HCT116 (cell line): Measurements from ENCODE around the gene CPNE4. TPM values are rescaled to one million over a fixed set of nuclear protein-coding genes. Genes with fewer than 3 reads are reported as not detected.

Experiments
- ATAC-seq: fragments of 200-7000 bp; cut with Tn5 transposase; 2 replicates; pipeline ENCODE4 v1.9.1; 2020; ENCODE audit warnings: mild to moderate bottlenecking, moderate library complexity
- BruUV-seq: library from RNA; stranded (reverse); fragments of 400-500 nt; replicated peaks from 2 replicates; lab custom pipeline; 2021; lab: Mats Ljungman, UMichigan
- CTCF ChIA-PET: fragments of 300-600 bp; sonication (Branson Sonifier 250); formaldehyde crosslinking; loops from one replicate; lab custom pipeline; 2021; ENCODE audit warnings: antibody characterized with exemption; lab: Charles Lee
- POLR2A ChIA-PET: fragments of 300-600, 350-600 bp; sonication (Branson Sonifier 250); formaldehyde crosslinking; loops from one replicate; lab custom pipeline; 2021; ENCODE audit warnings: antibody characterized with exemption; lab: Charles Lee
- RAD21 ChIA-PET, 2 experiments: fragments of 300-600 bp; sonication (Branson Sonifier 250); formaldehyde crosslinking; loops; one replicate each; lab custom pipeline; 2023; ENCODE audit warnings: low total read pairs in 2 of 2; ENCODE audit not compliant: uncharacterized antibody in 2 of 2, unreplicated experiment in 2 of 2, low non-redundant PET in 1 of 2; lab: Charles Lee
- DNase-seq: peaks from one replicate; pipeline ENCODE4 v3.0.0-alpha.2; 2010; ENCODE audit warnings: low read depth, low spot score
- H2AFZ ChIP-seq: fragments of 200-600 bp; shearing (Covaris generic), sonication (generic); 2 replicates; pipeline ENCODE4 v1.6.1; 2017; ENCODE audit warnings: low read depth, mixed run types, mixed read lengths, antibody characterized with exemption, low read length; ENCODE audit not compliant: poor library complexity, severe bottlenecking
- H3K27ac ChIP-seq: 2 replicates; pipeline ENCODE4 v1.5.1; 2012; ENCODE audit warnings: low read depth, low read length
- H3K27me3 ChIP-seq: fragments of 200-600 bp; sonication (generic); 2 replicates; pipeline ENCODE4 v1.6.1; 2016; ENCODE audit warnings: mixed run types, low read length, mixed read lengths; ENCODE audit not compliant: insufficient read depth
- H3K36me3 ChIP-seq, 2 experiments: fragments of 200-500 bp in 1 of 2; fragments of 200-600 bp in 1 of 2; sonication (Bioruptor generic) in 1 of 2; sonication (generic) in 1 of 2; 2 replicates each; pipeline versions ENCODE4 v1.5.1 to v1.6.1; 2014 to 2016; ENCODE audit warnings: low read length in 2 of 2, inconsistent platforms in 1 of 2, mixed read lengths in 1 of 2, mixed run types in 1 of 2; ENCODE audit not compliant: insufficient read depth in 2 of 2, control insufficient read depth in 1 of 2
- H3K4me1 ChIP-seq, 2 experiments: fragments of 200-600 bp in 1 of 2; sonication (generic) in 1 of 2; 2 replicates each; pipeline versions ENCODE4 v1.5.1 to v1.6.1; 2012 to 2017; ENCODE audit warnings: low read length in 2 of 2, inconsistent platforms in 1 of 2, mild to moderate bottlenecking in 1 of 2, mixed read lengths in 1 of 2, mixed run types in 1 of 2, moderate library complexity in 1 of 2; ENCODE audit not compliant: insufficient read depth in 2 of 2, control insufficient read depth in 1 of 2
- H3K4me2 ChIP-seq: fragments of 200-600 bp; sonication (generic); 2 replicates; pipeline ENCODE4 v1.6.1; 2017; ENCODE audit warnings: mixed run types, low read length, mixed read lengths
- H3K4me3 ChIP-seq, 2 experiments: fragments of 200-600 bp in 1 of 2; sonication (generic) in 1 of 2; replicated peaks in 1 of 2; 2 replicates each; pipeline ENCODE4 v1.5.1; 2011 to 2016; ENCODE audit warnings: low read length in 2 of 2, control low read depth in 1 of 2, low read depth in 1 of 2, mild to moderate bottlenecking in 1 of 2, mixed read lengths in 1 of 2, mixed run types in 1 of 2
- H3K79me2 ChIP-seq: fragments of 200-600 bp; sonication (generic); 2 replicates; pipeline ENCODE4 v1.6.1; 2017; ENCODE audit warnings: mild to moderate bottlenecking, mixed run types, low read length, moderate library complexity, mixed read lengths; ENCODE audit not compliant: insufficient read depth
- H3K9ac ChIP-seq: fragments of 200-600 bp; sonication (generic); 2 replicates; pipeline ENCODE4 v1.6.1; 2016; ENCODE audit warnings: low read length, mixed read lengths
- H3K9me2 ChIP-seq: fragments of 200-600 bp; sonication (generic), shearing (Covaris generic); 2 replicates; pipeline ENCODE4 v1.6.1; 2017; ENCODE audit warnings: mixed run types, mild to moderate bottlenecking, moderate library complexity; ENCODE audit not compliant: insufficient read depth
- H3K9me3 ChIP-seq, 2 experiments: fragments of 200-500 bp in 1 of 2; fragments of 200-600 bp in 1 of 2; sonication (Bioruptor generic) in 1 of 2; sonication (generic) in 1 of 2; 2 replicates each; pipeline ENCODE4 v1.6.1; 2014 to 2017; ENCODE audit warnings: low read length in 2 of 2, mixed read lengths in 2 of 2, inconsistent platforms in 1 of 2, low read depth in 1 of 2, mild to moderate bottlenecking in 1 of 2, mixed run types in 1 of 2, moderate library complexity in 1 of 2; ENCODE audit not compliant: control insufficient read depth in 1 of 2, insufficient read depth in 1 of 2
- H4K20me1 ChIP-seq: fragments of 200-600 bp; sonication (generic), shearing (Covaris generic); 2 replicates; pipeline ENCODE4 v1.6.1; 2017; ENCODE audit warnings: mixed run types, mild to moderate bottlenecking, moderate library complexity; ENCODE audit not compliant: insufficient read depth
- CEBPB ChIP-seq: IDR thresholded peaks from 2 replicates; pipeline ENCODE4 v1.6.1; 2012; ENCODE audit warnings: low read depth
- EGR1 ChIP-seq: IDR thresholded peaks from 2 replicates; pipeline ENCODE4 v1.6.1; 2012; ENCODE audit warnings: low read depth
- ELF1 ChIP-seq: IDR thresholded peaks from 2 replicates; pipeline ENCODE4 v1.6.1; 2012; ENCODE audit warnings: low read depth, borderline replicate concordance
- EZH2 ChIP-seq: fragments of 200-600 bp; sonication (generic); IDR thresholded peaks from 2 replicates; pipeline ENCODE4 v1.6.1; 2017; ENCODE audit warnings: antibody characterized with exemption, mixed run types
- EZH2phosphoT487 ChIP-seq: fragments of 200-600 bp; IDR thresholded peaks from 2 replicates; pipeline ENCODE4 v1.6.1; 2018; ENCODE audit warnings: antibody characterized with exemption, borderline replicate concordance
- FOSL1 ChIP-seq: IDR thresholded peaks from 2 replicates; pipeline ENCODE4 v1.6.1; 2012; ENCODE audit warnings: low read depth
- JUND ChIP-seq: IDR thresholded peaks from 2 replicates; pipeline ENCODE4 v1.6.1; 2012
- POLR2A ChIP-seq: IDR thresholded peaks from 2 replicates; pipeline ENCODE4 v1.7.0; 2011; ENCODE audit warnings: borderline replicate concordance; ENCODE audit not compliant: insufficient read depth, insufficient read length; ENCODE audit errors: extremely low read depth
- RAD21 ChIP-seq: IDR thresholded peaks from 2 replicates; pipeline ENCODE4 v1.6.1; 2012; ENCODE audit warnings: low read depth, mild to moderate bottlenecking
- SIN3A ChIP-seq: IDR thresholded peaks from 2 replicates; pipeline ENCODE4 v1.6.1; 2012; ENCODE audit warnings: low read depth
- SP1 ChIP-seq: IDR thresholded peaks from 2 replicates; pipeline ENCODE4 v1.6.1; 2012; ENCODE audit warnings: low read depth
- SRF ChIP-seq: IDR thresholded peaks from 2 replicates; pipeline ENCODE4 v1.6.1; 2012; ENCODE audit warnings: low read depth
- TCF7L2 ChIP-seq: IDR thresholded peaks from 2 replicates; pipeline ENCODE4 v1.7.0; 2011; ENCODE audit warnings: borderline replicate concordance, inconsistent platforms; ENCODE audit not compliant: insufficient read depth, insufficient read length; ENCODE audit errors: extremely low read depth
- ZFX ChIP-seq: fragments of 450-650 bp; IDR thresholded peaks from 2 replicates; pipeline ENCODE4 v1.6.1; 2017
- ZNF274 ChIP-seq: fragments of 200-500 bp; sonication (Bioruptor generic); IDR thresholded peaks from 2 replicates; pipeline ENCODE4 v1.6.1; 2014; ENCODE audit warnings: mild to moderate bottlenecking, low read depth, low read length, inconsistent platforms
- intact Hi-C: fragments of 100-400 bp; cut with micrococcal nuclease; formaldehyde crosslinking; loops from 2 replicates; pipeline ENCODE4 v1.10.0; 2022
- total RNA-seq: library from RNA; stranded (reverse); gene quantifications from one replicate; pipeline ENCODE4 v1.2.1, GENCODE V29; 2021; ENCODE audit not compliant: unreplicated experiment
- TF ChIP-seq, protein P1 (sequence below): IDR thresholded peaks from 2 replicates; pipeline ENCODE4 v1.6.1; 2012
- TF ChIP-seq, protein P2 (sequence below): IDR thresholded peaks from 2 replicates; pipeline ENCODE4 v1.6.1; 2012; ENCODE audit warnings: low read depth

CPNE4 gene
- total RNA-seq, 1 experiment from 2014 or later, result not detected

DNA sequence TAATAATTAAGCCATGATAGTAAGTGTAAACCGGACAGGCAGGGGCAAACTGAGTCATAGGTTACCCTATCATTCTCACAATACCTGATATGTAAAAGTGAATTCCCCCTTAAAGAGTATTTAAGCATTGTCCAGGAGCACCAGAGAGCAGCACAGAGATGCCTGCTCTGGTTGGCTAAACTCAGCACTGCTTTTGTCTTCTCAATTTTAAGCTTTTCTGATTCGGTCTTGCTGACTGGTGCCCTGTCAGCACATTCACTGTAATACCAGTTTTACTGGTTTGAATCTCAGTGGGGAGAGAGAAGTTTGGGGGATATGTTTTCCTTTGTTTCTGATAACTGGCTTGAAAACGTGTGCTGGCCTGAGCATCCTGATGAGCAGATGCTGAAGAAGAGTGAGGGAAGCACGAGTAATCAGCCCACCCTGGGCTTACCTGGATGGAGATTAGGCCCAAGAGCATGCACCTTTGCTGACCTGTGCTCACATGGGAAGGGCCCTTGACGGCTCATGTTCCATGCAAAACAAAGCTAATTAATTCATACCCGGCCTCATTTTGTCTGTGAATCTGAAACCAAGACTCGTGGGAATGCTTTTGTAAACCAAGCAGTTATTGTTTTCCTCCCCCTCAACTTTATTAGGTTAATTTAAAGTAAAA is 323.6 kb downstream of the CPNE4 start:
- H3K9me2 ChIP-seq, result no peaks in the 10 kb centered on the region
- no peak overlapping the region for H2AFZ ChIP-seq
- no peak overlapping the region for H3K27ac ChIP-seq
- TF ChIP-seq TCF7L2, result no peak
- TF ChIP-seq SP1, result no peak
- no peak for TF ChIP-seq SRF
- no peak for TF ChIP-seq EZH2
- TF ChIP-seq ZNF274, result no peak
- TF ChIP-seq, protein P1, sequence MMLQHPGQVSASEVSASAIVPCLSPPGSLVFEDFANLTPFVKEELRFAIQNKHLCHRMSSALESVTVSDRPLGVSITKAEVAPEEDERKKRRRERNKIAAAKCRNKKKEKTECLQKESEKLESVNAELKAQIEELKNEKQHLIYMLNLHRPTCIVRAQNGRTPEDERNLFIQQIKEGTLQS, result no peak
- no peak for TF ChIP-seq CEBPB
- TF ChIP-seq EGR1, result no peak
- TF ChIP-seq POLR2A, result no peak
- TF ChIP-seq ELF1, result no peak
- TF ChIP-seq JUND, result no peak
- no peak for TF ChIP-seq EZH2phosphoT487
- TF ChIP-seq, all 23 proteins: peak for 0
- Histone ChIP-seq H3K27me3 (peaks cover 31% of the 10 kb centered on the region; the same call in 1 of the 2 replicates), H3K4me1 (no peaks in the 10 kb centered on the region), H3K79me2 (no peaks in the 10 kb centered on the region), H3K4me3 (no peak overlapping the region), H3K9me3 (no peaks in the 10 kb centered on the region), H3K4me2 (no peak overlapping the region), H3K36me3 (no peaks in the 10 kb centered on the region), H3K9ac (no peak overlapping the region), H4K20me1 (no peaks in the 10 kb centered on the region)
- ChIA-PET CTCF (no interaction called here), POLR2A (no interaction called here), RAD21 (no interaction called here)
- no TSS peak for BruUV-seq
- ATAC-seq (no peak), DNase-seq (no peak)
- intact Hi-C loops, result no loop called here

DNA sequence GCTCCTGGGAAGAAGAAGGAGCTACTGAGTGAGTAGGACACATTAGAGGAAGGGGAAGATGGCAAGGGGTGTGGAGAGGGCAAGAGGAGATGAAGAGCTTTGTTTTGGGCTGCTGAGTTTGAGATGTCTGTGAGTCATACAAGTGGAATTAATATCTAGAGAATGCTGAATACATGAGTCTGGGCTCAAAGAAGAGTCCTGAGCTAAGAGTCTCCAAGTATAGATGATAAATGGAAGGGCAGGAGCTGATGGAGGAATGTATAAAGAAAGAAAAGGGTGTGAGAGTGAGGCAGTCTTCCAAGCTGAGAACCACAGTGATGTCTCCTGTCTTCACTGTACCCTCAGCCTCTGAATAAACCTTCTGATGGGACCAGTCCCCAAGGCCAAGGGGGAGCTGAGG is 326.6 kb downstream of the CPNE4 start:
- no peak overlapping the region for H3K27ac ChIP-seq
- no peaks in the 10 kb centered on the region for H3K9me2 ChIP-seq
- POLR2A ChIA-PET, result no interaction called here
- H3K27me3 ChIP-seq, result peaks cover 37% of the 10 kb centered on the region
- intact Hi-C loops, result no loop called here
- CTCF ChIA-PET, result no interaction called here
- no peaks in the 10 kb centered on the region for H3K9me3 ChIP-seq
- H3K79me2 ChIP-seq, result no peaks in the 10 kb centered on the region
- no peak overlapping the region for H3K4me2 ChIP-seq
- ATAC-seq, result no peak
- H3K4me3 ChIP-seq, result no peak overlapping the region
- no peaks in the 10 kb centered on the region for H3K36me3 ChIP-seq
- H3K9ac ChIP-seq, result no peak overlapping the region
- RAD21 ChIA-PET, result no interaction called here
- no peak for DNase-seq
- no peak overlapping the region for H2AFZ ChIP-seq
- H4K20me1 ChIP-seq, result no peaks in the 10 kb centered on the region
- no peaks in the 10 kb centered on the region for H3K4me1 ChIP-seq
- no TSS peak for BruUV-seq
- TF ChIP-seq SP1 (no peak), TCF7L2 (no peak), EZH2phosphoT487 (no peak), RAD21 (no peak), FOSL1 (no peak), SRF (no peak), POLR2A (no peak), JUND (no peak), SIN3A (no peak), ZFX (no peak)
- TF ChIP-seq, protein P2, sequence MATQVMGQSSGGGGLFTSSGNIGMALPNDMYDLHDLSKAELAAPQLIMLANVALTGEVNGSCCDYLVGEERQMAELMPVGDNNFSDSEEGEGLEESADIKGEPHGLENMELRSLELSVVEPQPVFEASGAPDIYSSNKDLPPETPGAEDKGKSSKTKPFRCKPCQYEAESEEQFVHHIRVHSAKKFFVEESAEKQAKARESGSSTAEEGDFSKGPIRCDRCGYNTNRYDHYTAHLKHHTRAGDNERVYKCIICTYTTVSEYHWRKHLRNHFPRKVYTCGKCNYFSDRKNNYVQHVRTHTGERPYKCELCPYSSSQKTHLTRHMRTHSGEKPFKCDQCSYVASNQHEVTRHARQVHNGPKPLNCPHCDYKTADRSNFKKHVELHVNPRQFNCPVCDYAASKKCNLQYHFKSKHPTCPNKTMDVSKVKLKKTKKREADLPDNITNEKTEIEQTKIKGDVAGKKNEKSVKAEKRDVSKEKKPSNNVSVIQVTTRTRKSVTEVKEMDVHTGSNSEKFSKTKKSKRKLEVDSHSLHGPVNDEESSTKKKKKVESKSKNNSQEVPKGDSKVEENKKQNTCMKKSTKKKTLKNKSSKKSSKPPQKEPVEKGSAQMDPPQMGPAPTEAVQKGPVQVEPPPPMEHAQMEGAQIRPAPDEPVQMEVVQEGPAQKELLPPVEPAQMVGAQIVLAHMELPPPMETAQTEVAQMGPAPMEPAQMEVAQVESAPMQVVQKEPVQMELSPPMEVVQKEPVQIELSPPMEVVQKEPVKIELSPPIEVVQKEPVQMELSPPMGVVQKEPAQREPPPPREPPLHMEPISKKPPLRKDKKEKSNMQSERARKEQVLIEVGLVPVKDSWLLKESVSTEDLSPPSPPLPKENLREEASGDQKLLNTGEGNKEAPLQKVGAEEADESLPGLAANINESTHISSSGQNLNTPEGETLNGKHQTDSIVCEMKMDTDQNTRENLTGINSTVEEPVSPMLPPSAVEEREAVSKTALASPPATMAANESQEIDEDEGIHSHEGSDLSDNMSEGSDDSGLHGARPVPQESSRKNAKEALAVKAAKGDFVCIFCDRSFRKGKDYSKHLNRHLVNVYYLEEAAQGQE, result no peak
